Measurements from ENCODE around the gene ETV6.

Gene ETV6

DNA sequence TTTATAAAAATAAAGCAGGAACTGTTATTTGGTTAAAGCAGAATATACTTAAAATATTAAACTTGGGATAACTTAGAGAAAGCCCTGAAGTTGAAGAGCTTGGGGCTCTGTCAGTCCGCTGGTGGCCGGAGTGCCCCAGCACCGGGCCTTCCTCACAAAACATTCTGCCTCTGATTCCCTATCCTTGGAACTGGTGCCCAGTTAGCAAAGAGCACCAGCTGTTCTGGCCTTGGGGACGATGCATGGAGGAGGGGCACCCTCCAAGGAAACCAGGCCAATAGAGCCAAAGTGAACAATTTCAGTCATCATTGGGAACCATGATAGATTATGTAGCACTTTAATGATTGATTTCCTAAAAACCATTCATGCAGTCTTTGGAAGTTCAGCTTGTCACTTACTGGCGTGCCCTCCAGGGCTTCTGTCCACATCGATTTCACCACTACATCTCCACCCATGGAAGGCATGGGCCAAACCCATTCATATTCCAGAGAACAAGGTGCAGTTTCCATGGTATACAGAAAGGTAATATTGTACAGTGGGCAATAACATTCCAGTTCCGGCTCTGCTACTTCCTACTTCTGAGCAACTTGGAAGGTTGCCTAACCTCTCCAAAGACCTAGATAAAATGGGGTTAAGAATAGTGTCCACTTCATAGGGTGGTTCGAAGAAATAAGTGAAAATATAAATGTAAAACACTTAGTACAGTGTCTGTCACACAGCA is 145.9 kb downstream of the ETV6 start:
- in situ Hi-C loops (cut with MboI; ENCODE audit: low sequenced_read_pairs) = no loop called here

DNA sequence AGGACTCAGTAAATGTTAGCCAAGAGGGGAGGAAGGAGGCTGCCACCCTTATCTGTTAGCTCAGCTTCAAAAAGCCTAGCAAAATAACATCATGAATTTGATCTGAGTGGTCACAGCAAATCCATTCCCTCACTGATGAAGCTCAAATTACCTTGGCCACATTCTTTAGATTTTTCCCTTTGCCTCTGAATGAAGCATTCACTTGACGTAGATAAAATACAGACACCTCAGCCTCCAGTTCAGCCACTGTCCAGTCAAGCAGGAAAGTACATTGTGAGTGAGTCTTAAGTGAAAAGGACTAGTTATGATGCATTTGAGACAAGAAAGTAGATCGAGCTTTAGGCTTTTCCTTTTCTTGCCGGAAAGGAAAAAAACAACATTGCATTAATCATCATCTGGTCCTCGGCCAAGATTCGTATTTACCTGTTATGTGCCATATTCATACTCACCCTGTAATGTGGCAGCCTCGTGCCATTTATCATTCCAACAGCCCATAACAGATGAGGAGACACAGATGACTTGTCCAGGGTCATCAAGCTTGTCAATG is 146.5 kb downstream of the ETV6 start:
- in situ Hi-C loops (cut with MboI; ENCODE audit: low sequenced_read_pairs) = no loop called here

DNA sequence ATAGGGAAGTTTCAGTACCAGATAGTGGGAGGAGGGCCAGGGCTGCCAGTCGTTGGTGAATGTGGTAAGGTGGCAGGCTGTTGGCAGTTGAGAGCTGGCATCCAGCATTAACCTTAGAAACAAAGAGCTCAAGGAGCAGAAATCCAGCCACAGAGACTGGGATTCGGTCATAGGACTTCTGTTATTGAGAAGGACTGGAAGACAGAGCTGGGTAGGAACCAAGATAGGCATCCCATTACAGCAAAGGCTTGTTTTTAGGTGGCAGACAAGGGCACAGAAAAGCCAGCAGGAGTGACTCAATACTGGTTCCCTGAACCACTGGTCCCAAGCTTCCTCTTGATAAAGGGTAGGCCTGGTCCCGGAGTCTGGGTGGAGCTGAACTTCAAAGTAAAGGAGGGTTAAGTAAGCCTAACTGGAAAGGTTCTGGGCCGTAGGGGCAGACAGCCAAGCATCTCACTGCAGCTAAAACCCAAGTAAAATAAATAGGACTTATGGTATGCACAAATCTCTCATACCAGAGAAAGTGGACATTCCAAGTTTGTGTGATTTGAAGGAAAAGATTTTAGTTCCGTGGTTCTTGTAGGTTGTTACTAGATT is 147.9 kb downstream of the ETV6 start:
- in situ Hi-C loops (cut with MboI; ENCODE audit: low sequenced_read_pairs) = no loop called here

DNA sequence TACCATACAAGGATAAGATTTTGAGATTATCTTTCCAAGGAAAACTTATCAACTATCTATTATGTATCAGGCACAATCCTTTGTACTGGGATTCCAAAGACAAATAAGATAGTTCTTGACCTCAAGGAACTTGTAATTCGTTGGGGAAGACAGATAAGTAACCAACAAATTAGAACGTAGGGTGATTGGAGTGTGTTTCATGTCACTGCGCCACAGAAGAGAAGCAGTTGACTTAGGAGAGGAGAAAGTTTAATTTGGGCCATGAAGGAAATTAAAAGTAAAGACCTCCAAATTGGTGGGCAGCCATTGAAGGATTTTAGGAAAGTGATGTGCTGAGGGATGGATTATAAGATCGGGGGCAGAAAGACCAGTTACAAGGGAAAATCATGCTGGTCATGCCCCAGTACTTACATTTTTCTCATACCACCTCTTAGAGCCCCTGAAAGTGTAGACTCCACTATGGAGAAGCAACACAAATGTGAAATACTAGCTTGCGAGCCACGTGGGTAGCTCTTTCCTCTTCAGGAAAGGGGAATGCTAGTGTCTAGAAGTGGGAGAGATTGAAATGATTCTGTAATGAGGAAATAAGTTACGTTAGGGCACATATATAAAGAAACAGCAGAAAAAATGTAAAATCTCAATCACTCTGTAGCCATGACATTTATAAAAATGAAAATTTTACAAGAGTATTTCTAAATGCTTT is 148.7 kb downstream of the ETV6 start:
- in situ Hi-C loops (cut with MboI; ENCODE audit: low sequenced_read_pairs) = no loop called here

DNA sequence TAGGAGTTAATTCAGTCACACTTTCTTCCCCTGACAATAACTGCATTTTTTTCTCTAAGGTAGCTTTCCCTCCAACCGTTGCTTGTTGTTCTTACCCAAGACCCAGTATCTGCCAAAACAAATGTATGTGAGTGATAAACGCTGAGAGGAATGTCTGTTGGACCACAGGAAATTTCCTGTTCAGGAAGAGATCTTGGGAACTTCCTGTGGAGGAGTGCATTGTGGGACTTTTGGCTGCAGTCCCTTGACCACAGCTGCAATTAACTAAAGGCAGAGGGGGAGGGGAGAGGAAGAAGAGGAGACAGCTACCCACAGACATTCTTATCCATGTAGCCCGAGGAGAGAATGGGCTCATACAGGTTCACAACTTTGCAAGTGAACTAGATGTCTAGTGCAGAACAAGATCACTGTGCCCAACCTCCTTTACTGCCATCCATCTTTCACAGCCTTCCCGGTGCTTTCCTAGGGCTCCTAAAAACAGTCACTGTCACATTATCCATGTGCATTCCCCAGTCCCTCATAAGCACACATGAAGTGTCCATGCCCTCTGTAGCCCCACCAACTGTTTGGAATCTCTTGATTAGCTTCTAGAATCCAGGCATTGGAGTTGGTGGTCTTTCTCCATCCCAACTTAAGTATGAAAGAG is 149.5 kb downstream of the ETV6 start:
- in situ Hi-C loops (cut with MboI; ENCODE audit: low sequenced_read_pairs) = no loop called here

DNA sequence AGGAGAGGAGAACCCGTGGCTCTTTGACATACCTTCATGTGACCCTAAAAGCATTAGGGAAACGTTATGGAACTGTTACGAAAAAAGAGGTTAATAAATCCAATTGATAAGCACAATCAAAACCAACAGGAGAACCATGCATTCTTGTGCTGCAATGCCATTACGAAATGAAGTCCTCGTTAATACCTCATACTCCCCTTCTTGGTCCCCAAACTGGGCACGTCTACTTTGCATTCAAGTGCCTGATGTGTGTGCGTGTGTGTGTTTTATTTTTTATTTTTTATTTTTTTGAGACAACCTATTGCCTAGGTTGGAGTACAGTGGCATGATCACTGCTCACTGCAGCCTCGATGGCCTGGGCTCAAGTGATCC is 150.0 kb downstream of the ETV6 start:
- in situ Hi-C loops (cut with MboI; ENCODE audit: low sequenced_read_pairs) = no loop called here

DNA sequence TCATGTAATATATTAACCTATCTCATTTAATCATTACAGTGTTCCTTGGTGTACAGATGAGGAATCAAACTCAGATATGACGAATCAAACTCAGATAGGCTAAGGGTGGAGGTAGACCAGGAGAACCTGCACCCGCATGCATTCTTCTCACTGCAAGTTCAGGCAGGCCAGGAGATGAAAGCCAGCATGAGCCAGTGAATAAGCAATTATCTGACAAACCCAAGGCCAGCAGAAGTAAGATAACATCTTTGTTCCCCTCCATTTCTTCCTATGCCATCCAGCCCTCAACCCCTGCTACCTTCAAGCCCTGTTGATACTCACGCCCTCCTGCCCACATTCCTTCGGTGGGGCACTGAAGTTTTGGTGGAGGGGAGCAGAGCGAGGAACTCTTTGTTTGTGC is 152.2 kb downstream of the ETV6 start:
- in situ Hi-C loops (cut with MboI; ENCODE audit: low sequenced_read_pairs) = no loop called here

DNA sequence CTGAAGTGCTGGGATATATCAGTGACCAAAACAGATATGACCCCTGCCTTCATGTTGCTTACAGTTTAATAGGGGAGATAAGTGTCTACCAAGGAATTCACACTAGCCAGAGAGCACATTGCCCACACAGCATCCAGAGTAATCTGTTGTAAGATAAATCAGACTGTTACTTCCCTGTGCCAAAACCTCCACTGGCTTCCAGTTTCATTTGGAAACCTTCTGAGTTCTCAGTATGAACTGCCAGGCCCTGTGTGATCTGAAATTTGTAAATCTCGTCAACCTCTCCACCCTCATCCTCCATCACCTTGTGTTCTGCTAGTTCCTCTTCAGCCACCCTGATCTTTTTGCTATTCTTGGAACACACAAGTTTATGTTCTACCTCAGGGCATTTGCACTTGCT is 154.7 kb downstream of the ETV6 start:
- in situ Hi-C loops (cut with MboI; ENCODE audit: low sequenced_read_pairs) = no loop called here

DNA sequence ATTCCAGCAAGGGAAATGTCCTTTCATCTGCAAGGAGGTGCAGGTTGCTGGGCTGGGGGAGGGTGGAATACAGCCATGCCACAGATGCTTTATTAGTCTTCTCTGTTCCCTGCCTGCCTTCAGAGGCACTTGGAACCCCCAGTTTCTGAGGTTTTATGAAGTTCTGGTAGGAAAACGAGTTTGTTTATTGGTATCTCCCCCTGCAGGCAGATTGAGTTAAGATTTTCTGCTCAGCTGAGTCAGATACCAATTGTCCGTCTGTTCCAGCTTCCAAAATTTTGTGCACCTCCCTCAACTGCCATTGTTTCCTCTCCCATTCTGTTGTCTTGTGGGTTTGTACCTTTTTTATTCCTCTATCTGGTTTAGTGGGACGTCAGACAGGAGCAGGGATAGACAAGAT is 155.6 kb downstream of the ETV6 start:
- in situ Hi-C loops (cut with MboI; ENCODE audit: low sequenced_read_pairs) = no loop called here

DNA sequence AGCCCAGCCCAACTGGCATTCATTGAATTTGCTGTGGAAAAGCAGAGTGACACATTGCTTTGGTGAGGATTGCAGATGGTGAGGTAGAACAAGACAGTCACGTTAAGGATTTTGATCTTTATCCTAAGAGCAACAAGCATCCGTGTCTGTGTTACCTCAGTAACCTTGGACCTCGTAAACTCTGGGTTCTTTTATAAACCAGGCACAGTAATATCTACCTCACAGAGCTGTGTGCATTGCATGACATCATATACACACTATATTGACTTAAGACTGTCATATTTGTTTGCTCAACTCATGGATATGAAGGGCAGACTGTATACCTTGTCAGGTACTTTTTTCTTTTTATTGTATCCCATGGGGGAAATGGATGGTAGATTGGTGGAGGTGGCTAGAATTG is 156.2 kb downstream of the ETV6 start:
- in situ Hi-C loops (cut with MboI; ENCODE audit: low sequenced_read_pairs) = no loop called here

DNA sequence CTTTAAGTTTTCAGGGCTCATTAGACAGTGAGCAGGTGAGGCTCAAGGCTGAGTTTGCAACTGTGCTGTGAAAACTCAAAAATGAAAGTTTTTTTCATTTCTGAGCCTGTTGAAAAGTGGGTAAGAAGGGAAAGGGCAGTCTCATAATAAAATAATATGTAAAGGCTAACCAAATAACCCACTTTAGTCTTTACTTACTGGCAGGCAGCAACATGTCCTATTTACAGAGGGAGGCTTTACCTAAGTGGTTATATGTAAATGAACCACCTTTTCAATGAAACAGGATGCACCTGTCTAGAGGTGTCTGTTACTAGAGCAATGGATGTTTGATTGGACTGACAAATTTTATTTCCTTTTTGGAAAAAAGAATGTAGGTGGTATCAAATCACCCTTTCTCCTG is 158.0 kb downstream of the ETV6 start:
- in situ Hi-C loops (cut with MboI; ENCODE audit: low sequenced_read_pairs) = no loop called here

DNA sequence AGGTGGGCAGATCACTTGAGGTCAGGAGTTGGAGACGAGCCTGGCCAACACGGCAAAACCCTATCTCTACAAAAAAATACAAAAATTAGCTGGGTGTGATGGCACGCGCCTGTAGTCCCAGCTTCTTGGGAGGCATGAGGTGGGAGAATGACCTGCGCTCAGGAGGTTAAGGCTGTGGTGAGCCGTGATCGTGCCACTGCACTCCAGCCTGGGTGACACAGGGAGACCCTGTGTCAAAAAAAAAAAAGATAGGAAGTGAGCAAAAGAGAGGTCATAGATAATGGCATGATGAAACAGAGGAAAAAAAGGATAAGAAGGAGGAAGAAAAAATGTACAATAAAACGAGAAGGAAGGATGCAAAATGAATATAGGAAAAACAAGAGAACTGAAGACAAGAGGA is 159.5 kb downstream of the ETV6 start:
- in situ Hi-C loops (cut with MboI; ENCODE audit: low sequenced_read_pairs) = no loop called here

DNA sequence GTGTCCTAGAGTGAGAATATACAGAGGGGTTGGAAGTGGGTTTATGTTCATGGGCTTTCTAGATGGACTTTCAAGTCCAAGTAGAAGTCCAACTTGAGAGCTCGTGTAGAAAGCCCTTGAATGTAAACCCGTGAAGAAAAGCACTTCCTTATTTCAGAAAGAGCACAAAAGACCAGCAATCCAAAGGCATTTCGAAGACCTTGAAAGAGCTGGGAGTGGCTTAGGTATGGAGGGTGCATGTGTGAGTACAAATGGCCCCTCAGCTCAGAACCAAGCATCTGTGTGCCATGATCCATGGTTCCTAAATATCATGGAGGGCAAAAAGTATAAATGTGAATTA is 160.7 kb downstream of the ETV6 start:
- in situ Hi-C loops (cut with MboI; ENCODE audit: low sequenced_read_pairs) = no loop called here

DNA sequence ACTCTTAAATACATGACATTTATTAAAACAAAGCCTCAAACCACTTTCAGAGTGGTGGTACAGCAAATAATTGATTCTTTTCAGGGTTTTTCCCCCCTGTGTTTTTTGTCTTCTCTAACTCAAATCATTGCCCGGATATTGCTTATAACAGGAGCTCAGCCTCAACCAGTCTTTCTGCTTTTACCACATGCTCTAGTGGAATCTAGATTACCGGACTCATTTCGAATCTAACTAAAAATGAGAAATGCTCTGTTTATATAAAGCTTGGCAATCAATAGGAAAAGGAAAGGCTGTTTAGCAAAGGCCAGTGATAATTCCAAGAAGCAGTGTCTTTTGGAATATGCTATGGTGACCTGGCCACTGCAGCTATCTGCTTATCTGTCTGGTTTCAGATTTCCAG is 161.5 kb downstream of the ETV6 start:
- in situ Hi-C loops (cut with MboI; ENCODE audit: low sequenced_read_pairs) = no loop called here

DNA sequence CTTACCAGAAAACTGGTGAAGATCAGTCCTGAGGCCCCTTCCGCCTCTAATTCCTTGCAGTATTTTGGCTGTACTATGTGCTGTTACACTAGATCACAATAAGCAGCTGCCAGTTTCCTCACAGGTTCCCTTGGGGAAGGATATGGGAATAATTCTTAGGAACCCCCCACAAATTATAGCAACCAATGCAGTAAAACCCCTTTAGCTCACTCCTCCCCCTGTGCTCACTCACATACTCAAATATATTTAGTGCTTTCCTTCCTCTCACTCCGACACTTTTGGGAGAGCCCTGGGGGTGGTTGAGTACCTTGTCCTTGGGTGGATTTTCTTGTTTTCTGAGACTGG is 162.7 kb downstream of the ETV6 start:
- in situ Hi-C loops (cut with MboI; ENCODE audit: low sequenced_read_pairs) = no loop called here

DNA sequence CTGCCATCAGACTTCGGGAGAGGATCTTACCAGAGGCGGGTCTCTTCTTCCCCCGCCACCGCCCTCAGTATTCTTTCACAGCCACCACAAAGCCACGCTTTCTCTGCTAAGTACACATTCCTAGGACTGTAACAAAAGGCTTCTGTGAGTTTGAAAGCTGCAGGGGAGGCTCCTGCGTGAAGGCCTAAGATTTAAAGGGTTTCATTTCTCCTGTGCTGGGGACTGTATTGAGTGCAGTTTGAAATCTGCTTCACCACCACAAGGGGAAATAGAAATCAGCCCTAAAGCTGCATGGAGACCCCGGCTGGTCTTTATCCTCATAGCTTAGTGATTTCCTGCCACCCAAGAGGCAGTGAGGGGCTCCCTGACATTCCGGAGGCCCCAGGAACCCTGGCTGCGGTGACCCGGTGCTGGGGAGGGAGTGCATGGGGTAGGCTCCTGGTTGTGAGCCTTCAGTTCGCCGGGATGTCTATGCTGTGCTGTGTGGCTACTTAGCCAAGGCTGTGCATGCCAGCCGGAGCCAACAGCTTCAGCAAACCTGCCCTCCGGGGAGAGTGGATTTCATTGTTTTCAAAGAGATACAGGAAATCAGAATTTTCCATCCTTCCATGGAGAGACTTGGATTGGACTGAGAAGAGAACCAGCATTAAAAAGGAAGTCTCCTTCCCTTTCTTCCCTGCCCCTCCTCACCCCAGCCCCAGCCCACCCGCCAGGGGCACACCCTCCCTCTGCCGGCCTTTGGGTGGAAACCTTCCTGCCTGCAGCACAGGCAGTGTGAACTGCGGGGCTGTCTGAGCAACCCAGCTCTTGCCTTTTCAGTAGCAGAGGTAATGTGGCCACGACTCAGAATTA is 163.3 kb downstream of the ETV6 start:
- in situ Hi-C loops (cut with MboI; ENCODE audit: low sequenced_read_pairs) = no loop called here

DNA sequence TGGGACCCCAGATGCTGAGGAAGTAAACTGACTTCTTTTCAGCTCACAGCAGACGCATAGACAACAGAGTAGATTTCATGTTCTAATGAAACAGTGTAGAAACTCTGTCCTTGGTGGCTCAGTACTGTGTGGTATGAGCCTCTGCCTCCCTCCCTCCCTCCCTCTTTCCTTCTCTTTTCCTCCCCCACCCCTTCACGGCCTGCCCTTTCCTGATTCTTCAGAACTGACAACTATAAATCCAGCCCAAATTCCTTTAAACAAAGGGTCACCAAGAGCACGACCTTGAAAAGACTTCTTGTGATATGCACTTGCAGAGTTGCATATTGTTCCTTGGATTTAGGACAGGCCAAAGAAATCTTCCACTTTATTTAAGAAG is 164.0 kb downstream of the ETV6 start:
- in situ Hi-C loops (cut with MboI; ENCODE audit: low sequenced_read_pairs) = no loop called here

DNA sequence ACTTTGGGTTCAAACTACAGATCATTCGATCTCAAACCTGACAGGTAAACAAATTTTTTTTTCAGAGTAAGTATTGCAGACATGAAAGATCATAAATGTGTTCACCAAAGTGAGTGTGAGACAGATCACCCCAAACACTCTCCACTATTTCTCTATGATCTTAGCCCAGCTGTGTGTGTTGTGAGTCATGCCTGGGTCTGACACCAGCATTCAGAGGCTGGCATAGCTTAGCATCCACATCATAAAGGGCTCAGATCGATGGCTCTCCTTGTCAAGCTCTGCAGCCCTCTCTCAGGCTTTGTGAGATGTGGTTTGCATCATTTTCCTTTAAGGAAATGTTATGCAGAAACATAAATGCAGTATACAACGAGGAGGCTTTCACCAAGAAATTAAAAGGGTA is 164.9 kb downstream of the ETV6 start:
- in situ Hi-C loops (cut with MboI; ENCODE audit: low sequenced_read_pairs) = no loop called here

DNA sequence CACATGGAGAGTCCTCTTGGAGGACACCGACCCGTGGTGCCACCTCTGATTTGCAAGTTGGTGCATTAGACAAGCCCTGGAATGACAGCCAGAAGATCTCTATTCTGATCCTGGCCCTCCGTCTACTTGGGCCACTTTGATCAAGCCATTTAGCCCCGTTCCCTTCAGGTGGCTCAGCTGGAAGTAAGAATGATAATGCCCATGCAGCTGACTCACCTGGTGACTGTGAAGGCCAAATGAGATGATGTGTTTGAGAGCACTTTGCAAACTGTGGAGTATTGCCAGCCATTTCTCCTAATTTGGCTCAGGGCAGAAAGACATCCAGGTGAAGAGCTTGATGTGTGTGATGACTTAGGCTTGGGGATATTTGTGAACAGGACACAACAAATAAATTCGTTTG is 165.9 kb downstream of the ETV6 start:
- in situ Hi-C loops (cut with MboI; ENCODE audit: low sequenced_read_pairs) = no loop called here

DNA sequence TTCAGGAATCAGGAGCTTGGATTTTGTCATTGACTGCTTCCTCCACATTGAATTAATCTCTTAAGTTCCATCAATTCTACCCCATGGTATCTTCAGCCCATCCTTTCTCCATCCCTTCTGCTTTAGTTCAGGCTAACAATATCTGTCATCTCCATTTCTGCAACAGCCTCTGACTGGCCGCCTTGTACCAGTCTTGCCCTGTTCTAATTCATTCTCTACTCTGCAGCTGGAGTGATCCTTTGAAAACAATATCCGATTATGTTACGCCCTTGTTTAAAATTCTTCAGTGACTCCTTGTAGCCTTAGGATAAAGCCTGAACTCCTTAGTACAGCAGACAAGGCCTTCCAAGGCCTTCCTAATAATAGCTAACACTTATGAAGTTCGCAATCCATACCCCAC is 170.2 kb downstream of the ETV6 start:
- in situ Hi-C loops (cut with MboI; ENCODE audit: low sequenced_read_pairs) = no loop called here

DNA sequence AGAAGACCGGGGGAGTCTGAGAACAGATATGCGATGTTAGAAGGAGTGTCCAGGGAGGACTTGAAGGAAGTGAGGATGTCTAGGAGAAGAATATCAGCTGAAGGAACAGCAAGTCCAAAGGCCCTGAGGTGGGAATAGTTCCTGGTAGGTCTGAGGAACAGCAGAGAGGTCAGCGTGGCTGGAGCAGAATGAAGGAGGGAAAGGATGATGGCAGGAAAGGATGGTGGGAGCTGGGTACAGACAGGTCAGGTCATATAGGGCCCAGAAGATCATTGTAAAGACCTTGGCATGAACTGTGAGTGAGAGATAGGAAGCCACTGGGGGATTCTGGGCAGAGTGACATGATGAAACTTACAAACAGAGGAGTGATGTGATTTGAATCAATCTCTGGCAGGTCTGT is 171.0 kb downstream of the ETV6 start:
- in situ Hi-C loops (cut with MboI; ENCODE audit: low sequenced_read_pairs) = no loop called here
